ENCODE results near the gene XPOT.

The XPOT gene

DNA sequence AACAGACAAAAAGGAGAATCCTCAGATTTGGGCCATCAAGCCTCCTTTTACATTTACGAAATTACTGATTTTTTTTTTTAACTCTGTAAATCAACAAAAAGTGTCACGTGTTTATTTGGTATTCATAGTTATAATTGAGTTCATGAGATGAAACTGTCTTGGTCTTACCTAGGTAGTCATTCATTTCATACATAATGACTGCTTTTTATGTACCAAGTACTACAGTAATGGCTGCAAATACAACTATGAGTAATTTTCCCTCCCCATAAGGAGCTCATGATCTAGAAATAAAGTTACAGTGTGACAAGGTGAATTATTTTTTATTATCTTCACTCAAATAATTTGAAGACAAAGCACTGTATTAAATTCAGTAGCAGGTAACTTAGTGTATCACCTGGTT is 41.3 kb downstream of the XPOT start:
- H3K27ac ChIP-seq (ENCODE audit: poor library complexity, severe bottlenecking), result no peak overlapping the region
- no peaks in the 10 kb centered on the region for H3K4me1 ChIP-seq (ENCODE audit: insufficient read depth, poor library complexity, severe bottlenecking)
- H3K36me3 ChIP-seq (ENCODE audit: low read depth), result peaks cover 92% of the 10 kb centered on the region
- TF ChIP-seq, protein P1, sequence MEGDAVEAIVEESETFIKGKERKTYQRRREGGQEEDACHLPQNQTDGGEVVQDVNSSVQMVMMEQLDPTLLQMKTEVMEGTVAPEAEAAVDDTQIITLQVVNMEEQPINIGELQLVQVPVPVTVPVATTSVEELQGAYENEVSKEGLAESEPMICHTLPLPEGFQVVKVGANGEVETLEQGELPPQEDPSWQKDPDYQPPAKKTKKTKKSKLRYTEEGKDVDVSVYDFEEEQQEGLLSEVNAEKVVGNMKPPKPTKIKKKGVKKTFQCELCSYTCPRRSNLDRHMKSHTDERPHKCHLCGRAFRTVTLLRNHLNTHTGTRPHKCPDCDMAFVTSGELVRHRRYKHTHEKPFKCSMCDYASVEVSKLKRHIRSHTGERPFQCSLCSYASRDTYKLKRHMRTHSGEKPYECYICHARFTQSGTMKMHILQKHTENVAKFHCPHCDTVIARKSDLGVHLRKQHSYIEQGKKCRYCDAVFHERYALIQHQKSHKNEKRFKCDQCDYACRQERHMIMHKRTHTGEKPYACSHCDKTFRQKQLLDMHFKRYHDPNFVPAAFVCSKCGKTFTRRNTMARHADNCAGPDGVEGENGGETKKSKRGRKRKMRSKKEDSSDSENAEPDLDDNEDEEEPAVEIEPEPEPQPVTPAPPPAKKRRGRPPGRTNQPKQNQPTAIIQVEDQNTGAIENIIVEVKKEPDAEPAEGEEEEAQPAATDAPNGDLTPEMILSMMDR (IDR thresholded peaks at IDR 0.05; ENCODE audit: poor library complexity, severe bottlenecking), result no peak
- H3K9me3 ChIP-seq (ENCODE audit: severe bottlenecking), result no peaks in the 10 kb centered on the region
- H3K27me3 ChIP-seq (ENCODE audit: insufficient read depth, poor library complexity, severe bottlenecking), result no peaks in the 10 kb centered on the region
- ATAC-seq (ENCODE audit: low read depth) (no peak), DNase-seq (ENCODE audit: low spot score) (no peak)
- no peak overlapping the region for H3K4me3 ChIP-seq (ENCODE audit: severe bottlenecking)

DNA sequence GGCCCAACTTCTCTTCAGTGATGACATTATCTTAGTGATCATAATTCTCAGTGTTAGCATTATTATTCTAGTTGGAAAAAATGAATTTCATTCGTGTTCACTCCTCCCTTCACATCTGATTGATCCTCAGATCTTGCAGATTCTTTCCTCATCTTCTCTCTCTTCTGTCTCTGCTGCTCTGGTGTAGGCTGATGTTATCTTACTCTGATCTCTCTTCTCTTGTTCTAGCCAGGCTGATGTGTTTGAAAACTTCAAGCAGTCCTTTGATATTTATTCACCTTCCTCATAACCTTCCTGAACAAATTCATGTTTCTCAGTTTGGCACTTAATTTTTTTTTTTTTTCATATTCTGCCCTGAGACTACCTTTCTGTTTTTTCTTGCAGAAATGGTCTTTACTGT is 42.1 kb downstream of the XPOT start:
- Histone ChIP-seq H3K27me3 (ENCODE audit: insufficient read depth, poor library complexity, severe bottlenecking) (no peaks in the 10 kb centered on the region), H3K9me3 (ENCODE audit: severe bottlenecking) (no peaks in the 10 kb centered on the region), H3K4me3 (ENCODE audit: severe bottlenecking) (no peak overlapping the region), H3K27ac (ENCODE audit: poor library complexity, severe bottlenecking) (no peak overlapping the region), H3K36me3 (ENCODE audit: low read depth) (peaks cover 84% of the 10 kb centered on the region), H3K4me1 (ENCODE audit: insufficient read depth, poor library complexity, severe bottlenecking) (peaks cover 6% of the 10 kb centered on the region)
- no peak for DNase-seq (ENCODE audit: low spot score)
- TF ChIP-seq, protein P1 (IDR thresholded peaks at IDR 0.05; ENCODE audit: poor library complexity, severe bottlenecking), result no peak
- ATAC-seq (ENCODE audit: low read depth), result no peak

DNA sequence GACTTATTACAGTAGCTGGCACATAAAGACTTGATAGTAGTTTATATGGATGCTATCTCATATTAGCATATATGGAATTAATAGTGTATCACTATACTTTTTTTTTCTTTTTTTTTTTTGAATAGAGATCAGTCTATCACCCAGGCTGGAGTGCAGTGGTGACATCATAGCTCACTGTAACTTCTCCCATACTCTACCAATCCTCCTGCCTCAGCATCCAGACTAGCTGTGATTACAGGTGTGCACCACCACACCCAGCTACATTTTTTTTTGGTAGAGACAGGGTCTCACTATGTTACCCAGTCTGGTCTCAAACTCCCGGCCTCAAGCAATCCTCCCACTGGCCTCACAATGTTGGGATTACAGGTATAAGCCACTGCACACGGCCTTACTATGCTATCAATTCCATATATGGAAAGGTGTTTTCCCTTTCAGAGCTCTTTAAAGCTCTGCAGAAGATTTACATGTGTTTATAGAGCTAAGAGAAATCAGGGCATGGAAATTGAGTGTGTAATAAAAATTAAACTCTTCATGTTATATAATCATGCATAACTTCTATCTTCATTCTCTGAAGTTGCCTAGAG is 46.0 kb downstream of the XPOT start:
- ATAC-seq (ENCODE audit: low read depth) (no peak), DNase-seq (ENCODE audit: low spot score) (no peak)
- H3K27ac ChIP-seq (ENCODE audit: poor library complexity, severe bottlenecking), result peak overlapping the region; percentile 98
- H3K4me3 ChIP-seq (ENCODE audit: severe bottlenecking), result no peak overlapping the region
- H3K4me1 ChIP-seq (ENCODE audit: insufficient read depth, poor library complexity, severe bottlenecking), result peaks cover 17% of the 10 kb centered on the region
- no peaks in the 10 kb centered on the region for H3K27me3 ChIP-seq (ENCODE audit: insufficient read depth, poor library complexity, severe bottlenecking)
- H3K36me3 ChIP-seq (ENCODE audit: low read depth), result peaks cover 59% of the 10 kb centered on the region
- TF ChIP-seq, protein P1 (IDR thresholded peaks at IDR 0.05; ENCODE audit: poor library complexity, severe bottlenecking), result no peak
- H3K9me3 ChIP-seq (ENCODE audit: severe bottlenecking), result no peaks in the 10 kb centered on the region

DNA sequence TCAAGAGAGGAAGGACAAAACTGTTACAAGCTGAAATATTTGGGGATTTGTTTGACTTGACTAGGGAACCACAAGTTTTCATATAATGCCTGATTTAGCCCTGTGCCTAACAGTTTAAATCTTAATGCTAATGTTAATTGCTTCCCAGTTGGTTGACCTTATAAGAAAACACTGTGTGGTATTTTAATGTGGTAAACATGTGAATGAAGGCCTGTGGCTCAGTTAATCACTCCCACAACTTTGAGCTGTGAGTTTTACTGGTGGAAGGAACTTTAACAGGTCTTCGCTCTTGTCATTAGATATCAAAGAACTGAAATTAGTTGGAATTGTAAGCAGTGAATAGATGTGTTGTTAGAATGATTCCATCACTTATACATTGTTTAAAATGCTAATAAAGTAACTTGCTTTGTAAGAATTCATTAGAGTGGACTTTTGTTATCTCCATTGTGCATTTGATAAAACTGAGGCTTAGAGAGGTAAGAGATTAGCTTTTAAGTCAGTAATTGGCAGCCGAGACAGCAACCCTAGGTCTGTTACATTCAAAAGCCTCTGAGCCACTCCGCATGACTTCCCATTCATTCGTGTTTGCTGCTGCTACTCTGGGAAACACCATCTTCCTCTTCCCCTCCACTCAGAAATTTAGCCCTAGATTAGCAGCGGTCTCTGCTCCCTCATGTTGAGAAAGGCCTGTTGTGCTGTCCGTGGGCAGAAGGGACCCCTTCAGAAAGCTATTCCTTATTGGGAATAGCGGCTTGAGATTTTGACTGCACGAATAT is 46.7 kb downstream of the XPOT start:
- peak overlapping the region; percentile 78 for H3K4me3 ChIP-seq (ENCODE audit: severe bottlenecking)
- ATAC-seq (ENCODE audit: low read depth) (peak; percentile 3; the same call in 1 of the 3 replicates), DNase-seq (ENCODE audit: low spot score) (no peak)
- peaks cover 59% of the 10 kb centered on the region for H3K36me3 ChIP-seq (ENCODE audit: low read depth)
- H3K4me1 ChIP-seq (ENCODE audit: insufficient read depth, poor library complexity, severe bottlenecking), result peaks cover 17% of the 10 kb centered on the region
- H3K27me3 ChIP-seq (ENCODE audit: insufficient read depth, poor library complexity, severe bottlenecking), result no peaks in the 10 kb centered on the region
- TF ChIP-seq, protein P1 (IDR thresholded peaks at IDR 0.05; ENCODE audit: poor library complexity, severe bottlenecking), result no peak
- no peaks in the 10 kb centered on the region for H3K9me3 ChIP-seq (ENCODE audit: severe bottlenecking)
- peak overlapping the region; percentile 98 for H3K27ac ChIP-seq (ENCODE audit: poor library complexity, severe bottlenecking)
